Neuronal stem cell (in vitro differentiated cells): ENCODE data around the gene GGA2.

ENCODE experiments used
- DNase-seq: peaks from one replicate; pipeline ENCODE4 v3.0.0-alpha.2; 2013; ENCODE audit warnings: low spot score
- H2AFZ ChIP-seq: one replicate; pipeline ENCODE4 v1.6.1; 2013; ENCODE audit warnings: mild to moderate bottlenecking, low read length, inconsistent platforms
- H2AK5ac ChIP-seq: 2 replicates; pipeline ENCODE4 v1.6.1; 2013; ENCODE audit warnings: low read depth, mild to moderate bottlenecking, inconsistent platforms, low read length, moderate library complexity, mixed read lengths
- H2BK120ac ChIP-seq: 2 replicates; pipeline ENCODE4 v1.6.1; 2013; ENCODE audit warnings: low read depth, mild to moderate bottlenecking, inconsistent platforms, low read length, moderate library complexity, mixed read lengths
- H2BK12ac ChIP-seq: one replicate; pipeline ENCODE4 v1.6.1; 2013; ENCODE audit warnings: low read length, inconsistent platforms
- H2BK15ac ChIP-seq: 2 replicates; pipeline ENCODE4 v1.6.1; 2013; ENCODE audit warnings: mild to moderate bottlenecking, low read length, inconsistent platforms, mixed read lengths
- H2BK5ac ChIP-seq: one replicate; pipeline ENCODE4 v1.6.1; 2013; ENCODE audit warnings: inconsistent platforms, mild to moderate bottlenecking, low read length, moderate library complexity
- H3K14ac ChIP-seq: one replicate; pipeline ENCODE4 v1.6.1; 2013; ENCODE audit warnings: low read length, inconsistent platforms
- H3K18ac ChIP-seq: 2 replicates; pipeline ENCODE4 v1.6.1; 2013; ENCODE audit warnings: low read length, inconsistent platforms
- H3K23ac ChIP-seq: 2 replicates; pipeline ENCODE4 v1.6.1; 2013; ENCODE audit warnings: low read depth, mild to moderate bottlenecking, mixed read lengths, low read length, inconsistent platforms; ENCODE audit not compliant: poor library complexity
- H3K27ac ChIP-seq: replicated peaks from 3 replicates; pipeline ENCODE4 v1.5.1; 2013; ENCODE audit warnings: low read length, inconsistent platforms
- H3K27me3 ChIP-seq, 3 experiments: 2 replicates each; pipeline ENCODE4 v1.6.1; 2013; ENCODE audit warnings: low read length in 3 of 3, mild to moderate bottlenecking in 2 of 3, inconsistent platforms in 1 of 3, low read depth in 1 of 3, mixed read lengths in 1 of 3, moderate library complexity in 1 of 3; ENCODE audit not compliant: control insufficient read depth in 3 of 3, insufficient read depth in 3 of 3
- H3K36me3 ChIP-seq, 2 donors: replicated peaks in 1 of 2; 2 replicates each; pipeline ENCODE4 v1.6.1; 2013; ENCODE audit warnings: low read length in 2 of 2; ENCODE audit not compliant: control insufficient read depth in 2 of 2, insufficient read depth in 2 of 2
- H3K4ac ChIP-seq: 2 replicates; pipeline ENCODE4 v1.6.1; 2013; ENCODE audit warnings: inconsistent platforms, mild to moderate bottlenecking, low read length, moderate library complexity
- H3K4me1 ChIP-seq, 2 donors: 1 replicate in 1 of 2; 2 replicates in 1 of 2; pipeline ENCODE4 v1.6.1; 2013; ENCODE audit warnings: low read length in 2 of 2, low read depth in 1 of 2; ENCODE audit not compliant: control insufficient read depth in 2 of 2, insufficient read depth in 1 of 2
- H3K4me2 ChIP-seq: one replicate; pipeline ENCODE4 v1.6.1; 2013; ENCODE audit warnings: mild to moderate bottlenecking, low read length, inconsistent platforms; ENCODE audit not compliant: insufficient read depth, poor library complexity, severe bottlenecking
- H3K4me3 ChIP-seq, 2 donors: 2 replicates each; pipeline ENCODE4 v1.5.1; 2013; ENCODE audit warnings: low read length in 2 of 2, mild to moderate bottlenecking in 2 of 2, inconsistent platforms in 1 of 2, moderate library complexity in 1 of 2
- H3K79me1 ChIP-seq: one replicate; pipeline ENCODE4 v1.6.1; 2013; ENCODE audit warnings: low read depth, mild to moderate bottlenecking, inconsistent platforms, low read length, moderate library complexity
- H3K9ac ChIP-seq: one replicate; pipeline ENCODE4 v1.6.1; 2013; ENCODE audit warnings: mild to moderate bottlenecking, low read depth, low read length, inconsistent platforms; ENCODE audit not compliant: poor library complexity
- H3K9me3 ChIP-seq, 2 donors: replicated peaks in 1 of 2; 2 replicates each; pipeline versions ENCODE3 to v1.6.1; 2013; ENCODE audit warnings: low read length in 2 of 2, mild to moderate bottlenecking in 2 of 2, inconsistent platforms in 1 of 2, low read depth in 1 of 2, mixed read lengths in 1 of 2, moderate library complexity in 1 of 2; ENCODE audit not compliant: control insufficient read depth in 2 of 2, insufficient read depth in 1 of 2
- H4K8ac ChIP-seq: one replicate; pipeline ENCODE4 v1.6.1; 2013; ENCODE audit warnings: low read depth, mild to moderate bottlenecking, inconsistent platforms, low read length, moderate library complexity
- H4K91ac ChIP-seq: one replicate; pipeline ENCODE4 v1.6.1; 2013; ENCODE audit warnings: low read length, low read depth, mild to moderate bottlenecking, inconsistent platforms; ENCODE audit not compliant: poor library complexity
- WGBS, 2 donors: extraction: QIAGEN DNeasy Blood & Tissue Kit; methylation state at CpG; one replicate each; pipeline ENCODE4 v1.1.7; 2013; ENCODE audit warnings: missing lambda C conversion rate in 2 of 2, mixed read lengths in 1 of 2; ENCODE audit not compliant: insufficient read length in 2 of 2, insufficient replicate concordance in 1 of 2; ENCODE audit errors: extremely low coverage in 2 of 2; 5-methylcytosine and 5-hydroxymethylcytosine counted together

GGA2 gene

GRCh38 chr16:23509782-23510163, 521 bp downstream of the GGA2 start:
- H3K18ac ChIP-seq: no peak overlapping the region
- no peak overlapping the region for H2BK12ac ChIP-seq
- no peak overlapping the region for H3K14ac ChIP-seq
- no CpG with 5 or more reads among the region's 17 CpGs for WGBS, 2 donors
- H3K4me1 ChIP-seq: peaks cover 17 to 22% of the 10 kb centered on the region in 2 donors
- H4K8ac ChIP-seq: no peak overlapping the region
- H3K4me3 ChIP-seq: peak overlapping the region; percentile 56 to 93
- peaks cover 4% of the 10 kb centered on the region for H3K79me1 ChIP-seq
- no peaks in the 10 kb centered on the region for H3K9me3 ChIP-seq
- H2BK5ac ChIP-seq: peak overlapping the region; percentile 90
- H3K4me2 ChIP-seq: peak overlapping the region; percentile 51
- H2BK15ac ChIP-seq: no peak overlapping the region
- peak overlapping the region; percentile 91 for H2AFZ ChIP-seq
- no peak overlapping the region for H4K91ac ChIP-seq
- H3K4ac ChIP-seq: no peak overlapping the region
- peaks cover 1 to 27% of the 10 kb centered on the region in 2 donors for H3K36me3 ChIP-seq
- H3K9ac ChIP-seq: no peak overlapping the region
- no peak overlapping the region for H3K23ac ChIP-seq
- DNase-seq: peak; percentile 44
- H2AK5ac ChIP-seq: no peak overlapping the region
- no peaks in the 10 kb centered on the region for H3K27me3 ChIP-seq
- no peak overlapping the region for H2BK120ac ChIP-seq
- peak overlapping the region; percentile 87 for H3K27ac ChIP-seq

- peaks cover 0 to 23% of the 10 kb centered on the region in 2 donors for H3K36me3 ChIP-seq
- H3K18ac ChIP-seq: peak overlapping the region; percentile 9
- no peak overlapping the region for H2BK120ac ChIP-seq
- no peak overlapping the region for H2AK5ac ChIP-seq
- no CpG with 5 or more reads among the region's 5 CpGs for WGBS, 2 donors
- no peak overlapping the region for H3K14ac ChIP-seq
- H4K8ac ChIP-seq: no peak overlapping the region
- no peak for DNase-seq
- H3K9me3 ChIP-seq: no peaks in the 10 kb centered on the region
- H2AFZ ChIP-seq: no peak overlapping the region
- H3K27ac ChIP-seq: peak overlapping the region; percentile 18
- H3K4ac ChIP-seq: no peak overlapping the region
- peak overlapping the region; percentile 56 to 93 for H3K4me3 ChIP-seq
- H3K4me1 ChIP-seq: peaks cover 20 to 26% of the 10 kb centered on the region in 2 donors
- H2BK12ac ChIP-seq: no peak overlapping the region
- peak overlapping the region; percentile 98 for H3K4me2 ChIP-seq
- no peak overlapping the region for H4K91ac ChIP-seq
- peak overlapping the region; percentile 73 for H2BK5ac ChIP-seq
- no peaks in the 10 kb centered on the region for H3K27me3 ChIP-seq
- no peak overlapping the region for H3K23ac ChIP-seq
- H2BK15ac ChIP-seq: no peak overlapping the region
- H3K79me1 ChIP-seq: peaks cover 4% of the 10 kb centered on the region
- peak overlapping the region; percentile 10 for H3K9ac ChIP-seq
Measured at GRCh38 chr16:23509441-23509754, 896 bp downstream of the GGA2 start.

GRCh38 chr16:23508589-23509440, 1.5 kb downstream of the GGA2 start:
- no peak overlapping the region for H3K23ac ChIP-seq
- H3K4ac ChIP-seq: peak overlapping the region; percentile 4
- H3K14ac ChIP-seq: no peak overlapping the region
- no peak overlapping the region for H4K8ac ChIP-seq
- no CpG with 5 or more reads among the region's 28 CpGs for WGBS, 2 donors
- H3K9ac ChIP-seq: peak overlapping the region; percentile 93
- peak overlapping the region; percentile 98 for H3K4me2 ChIP-seq
- H2BK5ac ChIP-seq: peak overlapping the region; percentile 73
- H3K4me1 ChIP-seq: peaks cover 21 to 30% of the 10 kb centered on the region in 2 donors
- no peak overlapping the region for H2BK15ac ChIP-seq
- H3K79me1 ChIP-seq: peaks cover 4% of the 10 kb centered on the region
- H3K18ac ChIP-seq: peak overlapping the region; percentile 78
- no peaks in the 10 kb centered on the region for H3K27me3 ChIP-seq
- peak overlapping the region; percentile 14 for H2AK5ac ChIP-seq
- no peak overlapping the region for H2BK12ac ChIP-seq
- H3K9me3 ChIP-seq: no peaks in the 10 kb centered on the region
- no peak for DNase-seq
- peak overlapping the region; percentile 44 for H3K27ac ChIP-seq
- peak overlapping the region; percentile 56 to 93 for H3K4me3 ChIP-seq
- no peak overlapping the region for H4K91ac ChIP-seq
- H2AFZ ChIP-seq: no peak overlapping the region
- peaks cover 0 to 18% of the 10 kb centered on the region in 2 donors for H3K36me3 ChIP-seq
- no peak overlapping the region for H2BK120ac ChIP-seq

DNA sequence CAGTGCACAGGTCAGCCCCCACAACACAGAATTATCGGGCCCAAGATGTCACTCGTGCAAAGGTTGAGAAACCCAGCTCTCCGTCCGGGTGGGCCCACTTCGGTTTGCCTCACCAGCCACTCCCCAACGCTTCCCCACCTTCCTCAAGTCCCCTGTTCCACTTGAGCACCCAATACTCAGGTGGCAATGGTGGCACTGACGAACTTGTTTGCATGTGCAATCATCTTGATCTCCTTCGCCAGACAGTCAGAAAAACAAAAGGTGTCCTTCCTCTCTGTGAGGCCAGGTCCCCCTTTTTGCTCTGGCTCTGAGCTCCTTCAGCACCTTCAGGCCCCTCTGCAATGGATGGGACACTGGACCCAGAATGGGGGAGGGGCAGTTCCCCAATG, 3.7 kb downstream of the GGA2 start:
- Histone ChIP-seq H2AFZ (no peak overlapping the region), H3K4me2 (no peak overlapping the region), H2AK5ac (no peak overlapping the region), H3K4me3 (no peak overlapping the region), H3K4me1 (peaks cover 26 to 32% of the 10 kb centered on the region in 2 donors), H3K79me1 (peaks cover 5% of the 10 kb centered on the region), H3K4ac (no peak overlapping the region), H3K36me3 (peaks cover 4 to 33% of the 10 kb centered on the region in 2 donors), H2BK120ac (no peak overlapping the region), H3K27ac (no peak overlapping the region), H3K9me3 (no peaks in the 10 kb centered on the region), H4K8ac (no peak overlapping the region), H3K27me3 (no peaks in the 10 kb centered on the region), H2BK15ac (no peak overlapping the region), H3K9ac (no peak overlapping the region), H2BK12ac (no peak overlapping the region), H3K18ac (no peak overlapping the region), H3K14ac (no peak overlapping the region), H3K23ac (no peak overlapping the region), H2BK5ac (no peak overlapping the region), H4K91ac (no peak overlapping the region)
- DNase-seq: no peak
- WGBS, 2 donors: no CpG with 5 or more reads among the region's 8 CpGs
